ENCODE data around the gene DSPP. TPM values are rescaled to one million over a fixed set of nuclear protein-coding genes. Genes with fewer than 3 reads are reported as not detected.

Gene DSPP
- total RNA-seq, 1 experiment from 2014 or later: not detected

Other genes starting within 250 kb of the DSPP start
- gene HSD17B11, start 217.3 kb upstream of the DSPP start, total RNA-seq (2014; rRNA removed; shearing (Covaris generic)): 44.7 TPM in 2 replicates
- 13.8 and 14.1 TPM in 2 replicates for gene NUDT9, start 186.0 kb upstream of the DSPP start, total RNA-seq (2014; rRNA removed; shearing (Covaris generic))
- 0.11 TPM in 1 of 2 replicates, not detected in the other for gene SPARCL1, start 79.2 kb upstream of the DSPP start, total RNA-seq (2014; rRNA removed; shearing (Covaris generic))
- gene DMP1, start 41.8 kb downstream of the DSPP start, total RNA-seq (2014; rRNA removed; shearing (Covaris generic)): not detected in 2 replicates
- not detected in 2 replicates for gene IBSP, start 191.0 kb downstream of the DSPP start, total RNA-seq (2014; rRNA removed; shearing (Covaris generic))
- gene MEPE, start 224.4 kb downstream of the DSPP start, total RNA-seq (2014; rRNA removed; shearing (Covaris generic)): not detected in 2 replicates